ENCODE results near the gene WDR38.
A peak's percentile ranks its signal among the peaks of the same experiment; 100 is the strongest.

WDR38 gene

GRCh38 chr9:124894035-124894740, 40.9 kb downstream of the WDR38 start:
- no peaks in the 10 kb centered on the region for H3K27me3 Mint-ChIP-seq
- no peak for ATAC-seq (replicated peaks)
- H3K27ac Mint-ChIP-seq, result no peak overlapping the region
- DNase-seq, result no peak
- peaks cover 5 to 8% of the 10 kb centered on the region in 2 donors for H3K4me1 Mint-ChIP-seq
- no peak overlapping the region for H3K4me3 Mint-ChIP-seq
- H3K9me3 Mint-ChIP-seq, result no peaks in the 10 kb centered on the region
- H3K36me3 Mint-ChIP-seq, result peaks cover 34 to 60% of the 10 kb centered on the region in 2 donors

GRCh38 chr9:124894741-124895170, 41.5 kb downstream of the WDR38 start:
- Mint-ChIP-seq H3K27me3 (no peaks in the 10 kb centered on the region), H3K4me3 (no peak overlapping the region), H3K4me1 (peaks cover 5 to 8% of the 10 kb centered on the region in 2 donors), H3K27ac (peak overlapping the region; percentile 52), H3K9me3 (no peaks in the 10 kb centered on the region), H3K36me3 (peaks cover 34 to 61% of the 10 kb centered on the region in 2 donors)
- ATAC-seq (replicated peaks) (peak; percentile 75 to 77), DNase-seq (no peak)

GRCh38 chr9:124897570-124898460, 44.6 kb downstream of the WDR38 start:
- peaks cover 36 to 51% of the 10 kb centered on the region in 2 donors for H3K36me3 Mint-ChIP-seq
- no peaks in the 10 kb centered on the region for H3K9me3 Mint-ChIP-seq
- no peak for DNase-seq
- no peaks in the 10 kb centered on the region for H3K27me3 Mint-ChIP-seq
- H3K4me3 Mint-ChIP-seq, result no peak overlapping the region
- no peak for ATAC-seq (replicated peaks)
- H3K4me1 Mint-ChIP-seq, result peaks cover 5 to 8% of the 10 kb centered on the region in 2 donors
- H3K27ac Mint-ChIP-seq, result no peak overlapping the region

GRCh38 chr9:124899845-124900244, 46.6 kb downstream of the WDR38 start:
- no peak overlapping the region for H3K27ac Mint-ChIP-seq
- H3K4me1 Mint-ChIP-seq, result peaks cover 5 to 6% of the 10 kb centered on the region in 2 donors
- H3K9me3 Mint-ChIP-seq, result no peaks in the 10 kb centered on the region
- H3K27me3 Mint-ChIP-seq, result no peaks in the 10 kb centered on the region
- ATAC-seq (replicated peaks) (no peak), DNase-seq (no peak)
- peaks cover 39 to 46% of the 10 kb centered on the region in 2 donors for H3K36me3 Mint-ChIP-seq
- H3K4me3 Mint-ChIP-seq, result no peak overlapping the region

- no peak for DNase-seq
- no peaks in the 10 kb centered on the region for H3K9me3 Mint-ChIP-seq
- no peaks in the 10 kb centered on the region for H3K27me3 Mint-ChIP-seq
- no peak overlapping the region for H3K4me3 Mint-ChIP-seq
- ATAC-seq (replicated peaks), result no peak
- H3K4me1 Mint-ChIP-seq, result peaks cover 0 to 5% of the 10 kb centered on the region in 2 donors
- H3K36me3 Mint-ChIP-seq, result peaks cover 20 to 45% of the 10 kb centered on the region in 2 donors
- H3K27ac Mint-ChIP-seq, result no peak overlapping the region
Observed at GRCh38 chr9:124906966-124907365, 53.7 kb downstream of the WDR38 start.
